ENCODE data around the gene LRP8.

LRP8 gene

GRCh38 chr1:53359934-53360276 lies 32.0 kb upstream of the LRP8 start:
- no peak overlapping the region for H2AFZ ChIP-seq (ENCODE audit: low read length, unreplicated experiment)
- no peak overlapping the region for H3K27ac ChIP-seq (ENCODE audit: low read depth, low read length)
- H3K4me3 ChIP-seq (ENCODE audit: low read depth, low read length): no peak overlapping the region

GRCh38 chr1:53359225-53359933 lies 31.5 kb upstream of the LRP8 start:
- no peaks in the 10 kb centered on the region for H3K4me1 ChIP-seq (ENCODE audit: control insufficient read depth, insufficient read depth, low read length, unreplicated experiment)
- no peak overlapping the region for H3K4me3 ChIP-seq (ENCODE audit: low read depth, low read length)
- H3K27me3 ChIP-seq (ENCODE audit: insufficient read depth, low read length): peaks cover 5% of the 10 kb centered on the region
- no peaks in the 10 kb centered on the region for H3K79me2 ChIP-seq (ENCODE audit: control insufficient read depth, insufficient read depth, low read length, unreplicated experiment)
- H3K27ac ChIP-seq (ENCODE audit: low read depth, low read length): no peak overlapping the region
- H3K36me3 ChIP-seq (ENCODE audit: insufficient read depth, low read length): no peaks in the 10 kb centered on the region; the same call in 1 of the 2 replicates
- H2AFZ ChIP-seq (ENCODE audit: low read length, unreplicated experiment): no peak overlapping the region

More at GRCh38 chr1:53359934-53360276, 32.0 kb upstream of the LRP8 start:
- no peaks in the 10 kb centered on the region for H3K79me2 ChIP-seq (ENCODE audit: control insufficient read depth, insufficient read depth, low read length, unreplicated experiment)
- no peaks in the 10 kb centered on the region for H3K4me1 ChIP-seq (ENCODE audit: control insufficient read depth, insufficient read depth, low read length, unreplicated experiment)
- H3K27me3 ChIP-seq (ENCODE audit: insufficient read depth, low read length): peaks cover 5% of the 10 kb centered on the region
- H3K36me3 ChIP-seq (ENCODE audit: insufficient read depth, low read length): no peaks in the 10 kb centered on the region; the same call in 1 of the 2 replicates

- no peaks in the 10 kb centered on the region; the same call in 1 of the 2 replicates for H3K36me3 ChIP-seq (ENCODE audit: insufficient read depth, low read length)
- H3K4me1 ChIP-seq (ENCODE audit: control insufficient read depth, insufficient read depth, low read length, unreplicated experiment): no peaks in the 10 kb centered on the region
- no peak overlapping the region for H3K4me3 ChIP-seq (ENCODE audit: low read depth, low read length)
- no peak overlapping the region for H3K27ac ChIP-seq (ENCODE audit: low read depth, low read length)
- no peak overlapping the region for H2AFZ ChIP-seq (ENCODE audit: low read length, unreplicated experiment)
- H3K27me3 ChIP-seq (ENCODE audit: insufficient read depth, low read length): peaks cover 5% of the 10 kb centered on the region
- H3K79me2 ChIP-seq (ENCODE audit: control insufficient read depth, insufficient read depth, low read length, unreplicated experiment): no peaks in the 10 kb centered on the region
Observed at GRCh38 chr1:53356637-53357036, 28.8 kb upstream of the LRP8 start.

GRCh38 chr1:53354119-53354518 lies 26.2 kb upstream of the LRP8 start:
- peaks cover 5% of the 10 kb centered on the region for H3K27me3 ChIP-seq (ENCODE audit: insufficient read depth, low read length)
- H3K36me3 ChIP-seq (ENCODE audit: insufficient read depth, low read length): no peaks in the 10 kb centered on the region; the same call in 1 of the 2 replicates
- H3K4me1 ChIP-seq (ENCODE audit: control insufficient read depth, insufficient read depth, low read length, unreplicated experiment): no peaks in the 10 kb centered on the region
- H3K79me2 ChIP-seq (ENCODE audit: control insufficient read depth, insufficient read depth, low read length, unreplicated experiment): no peaks in the 10 kb centered on the region
- no peak overlapping the region for H3K27ac ChIP-seq (ENCODE audit: low read depth, low read length)
- H3K4me3 ChIP-seq (ENCODE audit: low read depth, low read length): no peak overlapping the region
- no peak overlapping the region for H2AFZ ChIP-seq (ENCODE audit: low read length, unreplicated experiment)

- H3K79me2 ChIP-seq (ENCODE audit: control insufficient read depth, insufficient read depth, low read length, unreplicated experiment): no peaks in the 10 kb centered on the region
- no peaks in the 10 kb centered on the region; the same call in 1 of the 2 replicates for H3K36me3 ChIP-seq (ENCODE audit: insufficient read depth, low read length)
- no peaks in the 10 kb centered on the region for H3K4me1 ChIP-seq (ENCODE audit: control insufficient read depth, insufficient read depth, low read length, unreplicated experiment)
- H3K27me3 ChIP-seq (ENCODE audit: insufficient read depth, low read length): peaks cover 5% of the 10 kb centered on the region; the same call in 1 of the 2 replicates
- no peak overlapping the region for H3K27ac ChIP-seq (ENCODE audit: low read depth, low read length)
- no peak overlapping the region for H2AFZ ChIP-seq (ENCODE audit: low read length, unreplicated experiment)
- no peak overlapping the region for H3K4me3 ChIP-seq (ENCODE audit: low read depth, low read length)
Observed at GRCh38 chr1:53352561-53352960, 24.7 kb upstream of the LRP8 start.

- no peaks in the 10 kb centered on the region for H3K79me2 ChIP-seq (ENCODE audit: control insufficient read depth, insufficient read depth, low read length, unreplicated experiment)
- H3K27ac ChIP-seq (ENCODE audit: low read depth, low read length): no peak overlapping the region
- H3K4me3 ChIP-seq (ENCODE audit: low read depth, low read length): no peak overlapping the region
- H3K27me3 ChIP-seq (ENCODE audit: insufficient read depth, low read length): no peaks in the 10 kb centered on the region
- no peaks in the 10 kb centered on the region for H3K4me1 ChIP-seq (ENCODE audit: control insufficient read depth, insufficient read depth, low read length, unreplicated experiment)
- no peak overlapping the region for H2AFZ ChIP-seq (ENCODE audit: low read length, unreplicated experiment)
- no peaks in the 10 kb centered on the region; the same call in 1 of the 2 replicates for H3K36me3 ChIP-seq (ENCODE audit: insufficient read depth, low read length)
Observed at GRCh38 chr1:53350853-53351767, 23.2 kb upstream of the LRP8 start.

- Histone ChIP-seq H2AFZ (ENCODE audit: low read length, unreplicated experiment) (no peak overlapping the region), H3K36me3 (ENCODE audit: insufficient read depth, low read length) (no peaks in the 10 kb centered on the region), H3K27me3 (ENCODE audit: insufficient read depth, low read length) (no peaks in the 10 kb centered on the region), H3K4me3 (ENCODE audit: low read depth, low read length) (no peak overlapping the region), H3K79me2 (ENCODE audit: control insufficient read depth, insufficient read depth, low read length, unreplicated experiment) (no peaks in the 10 kb centered on the region), H3K27ac (ENCODE audit: low read depth, low read length) (no peak overlapping the region), H3K4me1 (ENCODE audit: control insufficient read depth, insufficient read depth, low read length, unreplicated experiment) (no peaks in the 10 kb centered on the region)
Observed at GRCh38 chr1:53349968-53350852, 22.3 kb upstream of the LRP8 start.

- H3K4me3 ChIP-seq (ENCODE audit: low read depth, low read length): no peak overlapping the region
- no peaks in the 10 kb centered on the region for H3K27me3 ChIP-seq (ENCODE audit: insufficient read depth, low read length)
- no peaks in the 10 kb centered on the region for H3K36me3 ChIP-seq (ENCODE audit: insufficient read depth, low read length)
- H3K4me1 ChIP-seq (ENCODE audit: control insufficient read depth, insufficient read depth, low read length, unreplicated experiment): no peaks in the 10 kb centered on the region
- no peaks in the 10 kb centered on the region for H3K79me2 ChIP-seq (ENCODE audit: control insufficient read depth, insufficient read depth, low read length, unreplicated experiment)
- no peak overlapping the region for H3K27ac ChIP-seq (ENCODE audit: low read depth, low read length)
- no peak overlapping the region for H2AFZ ChIP-seq (ENCODE audit: low read length, unreplicated experiment)
Observed at GRCh38 chr1:53349369-53349835, 21.5 kb upstream of the LRP8 start.

- no peak overlapping the region for H3K27ac ChIP-seq (ENCODE audit: low read depth, low read length)
- no peak overlapping the region for H3K4me3 ChIP-seq (ENCODE audit: low read depth, low read length)
- H3K27me3 ChIP-seq (ENCODE audit: insufficient read depth, low read length): no peaks in the 10 kb centered on the region
- no peaks in the 10 kb centered on the region for H3K4me1 ChIP-seq (ENCODE audit: control insufficient read depth, insufficient read depth, low read length, unreplicated experiment)
- no peaks in the 10 kb centered on the region for H3K36me3 ChIP-seq (ENCODE audit: insufficient read depth, low read length)
- H2AFZ ChIP-seq (ENCODE audit: low read length, unreplicated experiment): no peak overlapping the region
- no peaks in the 10 kb centered on the region for H3K79me2 ChIP-seq (ENCODE audit: control insufficient read depth, insufficient read depth, low read length, unreplicated experiment)
Observed at GRCh38 chr1:53348486-53349368, 20.9 kb upstream of the LRP8 start.

All from ACC112 (cell line).